K562 (cell line): ENCODE data around the gene SLC1A3.

Experiments
- CLOCK ChIP-seq: fragments of 250-450 bp; sonication (Bioruptor Pico); IDR thresholded peaks from 2 replicates; pipeline ENCODE4 v1.4.0; 2020; ENCODE audit warnings: mild to moderate bottlenecking, moderate library complexity, borderline replicate concordance
- CTCF ChIP-seq, 3 experiments: IDR thresholded peaks in 2 of 3; conservative IDR thresholded peaks in 1 of 3; 2 replicates each; pipeline ENCODE4 v1.5.1; 2011 to 2012; ENCODE audit warnings: low read length in 3 of 3, mild to moderate bottlenecking in 3 of 3, control low read depth in 2 of 3, improper control_type of control experiment in 1 of 3, inconsistent platforms in 1 of 3, low read depth in 1 of 3, mixed read lengths in 1 of 3, moderate library complexity in 1 of 3; ENCODE audit not compliant: insufficient read depth in 2 of 3
- ZNF274 ChIP-seq: IDR thresholded peaks from 2 replicates; pipeline ENCODE4 v1.6.1; 2011; ENCODE audit warnings: low read depth, mild to moderate bottlenecking, low read length, moderate library complexity, borderline replicate concordance

GRCh38 chr5:36607838-36608783 lies 1.7 kb downstream of the SLC1A3 start:
- no peak for TF ChIP-seq ZNF274
- no peak for TF ChIP-seq CLOCK (CRISPR knock-in tag)
- no peak for TF ChIP-seq CTCF (IDR thresholded peaks at IDR 0.05 in 2 of 3, conservative IDR thresholded peaks at IDR 0.05 in 1 of 3; ENCODE audit: insufficient read depth in 2 of 3, low read depth in 1 of 3, low read length in 3 of 3)
